GM10266 (cell line): ENCODE results near the gene RALGDS.
"Not testable (repeated sequence)": the region's sequence is repeated elsewhere in the genome, so short reads cannot be mapped to it uniquely, and the experiment has no call there.

Source experiments
- DNase-seq: peaks from one replicate; pipeline ENCODE4 v3.0.0; 2012; ENCODE audit errors: extremely low spot score
- CTCF ChIP-seq: IDR thresholded peaks from 2 replicates; pipeline ENCODE4 v1.5.1; 2012; ENCODE audit warnings: mild to moderate bottlenecking, low read depth; ENCODE audit not compliant: control insufficient read depth, insufficient read depth; ENCODE audit errors: missing control alignments

Gene RALGDS

DNA sequence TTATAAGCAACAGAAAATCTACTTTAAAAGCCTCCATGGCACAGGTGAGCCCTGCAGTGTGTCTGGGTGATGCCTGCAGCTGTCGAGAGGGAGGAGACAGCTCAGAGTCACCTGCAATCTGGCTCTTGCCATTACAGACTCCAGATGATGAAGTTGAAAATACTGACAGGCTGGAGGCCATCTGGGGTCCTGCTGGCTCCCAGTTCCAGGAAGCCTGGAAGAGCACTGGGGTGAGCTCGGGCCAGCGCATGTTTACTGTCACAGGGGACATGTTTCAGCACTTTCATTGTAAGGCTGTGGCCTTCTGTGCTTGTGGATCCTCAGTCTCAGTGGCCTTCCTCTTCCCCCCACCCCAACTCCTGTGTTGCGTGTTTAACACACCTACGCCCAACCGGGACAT lies 30.9 kb downstream of the RALGDS start:
- no peak for TF ChIP-seq CTCF
- no peak for DNase-seq

DNA sequence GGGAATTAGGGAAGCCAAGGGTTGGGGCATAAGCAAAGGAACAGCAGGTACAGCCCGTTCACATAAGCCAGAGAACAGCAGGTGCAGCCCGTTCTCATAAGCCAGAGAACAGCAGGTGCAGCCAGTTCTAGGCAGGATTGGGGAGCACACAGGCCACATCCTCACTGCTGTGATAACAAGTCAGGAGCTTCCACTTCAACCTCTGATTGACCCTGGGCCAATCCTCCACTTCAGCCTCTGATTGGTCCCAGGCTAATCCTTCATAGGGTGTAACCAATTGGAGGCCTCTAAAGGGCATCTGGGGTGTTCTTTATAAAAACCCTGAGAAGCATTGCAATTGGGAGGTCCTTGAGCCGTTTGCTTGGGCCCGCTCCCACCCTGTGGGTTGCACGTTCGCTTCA lies 31.8 kb downstream of the RALGDS start:
- no peak for TF ChIP-seq CTCF
- DNase-seq, result no peak

GRCh38 chr9:133088756-133089155 lies 32.3 kb downstream of the RALGDS start:
- TF ChIP-seq CTCF, result no peak
- DNase-seq, result no peak

GRCh38 chr9:133088146-133088750 lies 32.8 kb downstream of the RALGDS start:
- no peak for DNase-seq
- TF ChIP-seq CTCF, result no peak

DNA sequence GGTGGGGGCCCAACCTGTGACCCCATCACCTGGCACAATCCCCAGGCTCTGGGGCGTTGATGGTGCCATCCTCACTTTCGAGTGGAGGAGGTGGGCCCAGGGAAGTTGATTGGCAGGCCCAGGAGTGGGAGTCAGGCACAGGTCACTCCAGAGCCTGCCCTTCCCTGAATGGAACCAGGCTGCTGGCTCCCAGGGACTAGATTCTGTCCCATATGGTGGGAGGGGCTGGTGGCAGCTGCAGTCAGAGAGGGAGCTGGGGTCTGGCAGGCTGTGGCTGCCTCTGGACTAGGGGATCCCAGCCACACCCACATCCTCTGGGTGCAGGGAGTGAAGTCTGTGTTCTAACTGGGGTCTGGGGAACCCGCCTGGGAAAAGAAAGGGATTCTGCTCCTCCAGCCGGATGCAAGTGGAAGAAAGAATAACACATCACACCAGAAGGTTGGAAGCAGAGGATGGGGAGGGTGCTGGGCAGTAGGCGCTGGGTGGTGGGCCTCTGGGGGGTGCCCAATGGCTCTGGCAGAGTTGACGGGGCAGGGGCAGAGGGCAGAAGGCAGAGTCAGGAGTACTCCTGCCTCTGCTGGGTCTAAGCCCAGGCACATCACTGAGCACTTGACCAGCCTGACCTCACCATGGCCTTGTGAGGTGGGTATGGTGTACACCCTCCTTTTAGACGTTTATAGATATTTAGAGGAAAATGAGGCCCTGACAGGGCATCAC lies 33.5 kb downstream of the RALGDS start:
- no peak for DNase-seq
- TF ChIP-seq CTCF, result no peak

DNA sequence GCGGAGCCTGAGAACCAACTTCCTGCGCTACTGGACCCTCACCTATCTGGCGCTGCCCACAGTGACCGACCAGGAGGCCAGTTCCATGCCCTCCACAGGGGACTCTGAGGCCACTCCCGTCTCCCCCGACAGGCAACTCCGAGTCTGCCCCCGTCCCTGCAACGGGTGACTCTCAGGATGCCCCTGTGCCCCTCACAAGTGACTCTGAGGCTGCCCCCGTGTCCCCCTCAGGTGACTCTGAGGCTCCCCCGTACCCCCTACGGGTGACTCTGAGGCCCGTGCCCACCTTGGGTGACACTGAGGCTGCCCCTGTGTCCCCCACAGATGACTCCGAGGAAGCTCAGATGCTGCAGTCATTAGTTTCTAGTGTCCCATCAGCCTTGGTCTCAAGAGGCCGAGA lies 34.1 kb downstream of the RALGDS start:
- no peak for TF ChIP-seq CTCF
- no peak for DNase-seq

DNA sequence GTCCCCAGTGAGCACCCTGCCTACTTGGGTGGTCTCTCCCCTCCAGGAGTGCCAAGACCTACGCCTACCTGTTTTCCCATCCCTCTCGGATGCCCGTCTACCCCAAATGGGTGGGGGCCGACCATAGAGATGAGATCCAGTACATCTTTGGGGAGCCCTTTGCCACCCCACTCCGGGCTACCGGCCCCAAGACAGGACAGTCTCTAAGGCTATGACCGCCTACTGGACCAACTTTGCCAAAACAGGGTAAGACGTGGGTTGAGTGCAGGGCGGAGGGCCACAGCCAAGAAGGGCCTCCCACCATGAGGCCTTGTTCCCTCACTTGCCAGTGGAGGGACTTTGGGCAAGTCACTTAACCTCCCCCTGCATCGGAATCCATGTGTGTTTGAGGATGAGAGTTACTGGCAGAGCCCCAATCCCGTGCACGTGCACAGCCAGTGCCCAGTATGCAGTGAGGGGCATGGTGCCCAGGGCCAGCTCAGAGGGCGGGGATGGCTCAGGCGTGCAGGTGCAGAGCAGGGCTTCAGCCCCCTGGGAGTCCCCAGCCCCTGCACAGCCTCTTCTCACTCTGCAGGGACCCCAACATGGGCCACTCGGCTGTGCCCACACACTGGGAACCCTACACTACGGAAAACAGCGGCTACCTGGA lies 34.7 kb downstream of the RALGDS start:
- DNase-seq, result not testable (repeated sequence)

GRCh38 chr9:133083688-133084087 lies 37.4 kb downstream of the RALGDS start:
- not testable (repeated sequence) for DNase-seq

GRCh38 chr9:133081957-133082644 lies 38.9 kb downstream of the RALGDS start:
- DNase-seq, result not testable (repeated sequence)

GRCh38 chr9:133080786-133081779 lies 40.0 kb downstream of the RALGDS start:
- not testable (repeated sequence) for DNase-seq
